ENCODE results near the gene SPRR1B. TPM values are rescaled to one million over a fixed set of nuclear protein-coding genes. Genes with fewer than 3 reads are reported as not detected.
"Not testable (repeated sequence)": the region's sequence is repeated elsewhere in the genome, so short reads cannot be mapped to it uniquely, and the experiment has no call there.

SPRR1B gene
- polyA plus RNA-seq, 1 experiment: not detected

- POLR2A ChIA-PET: no interaction called here
- peaks cover 3% of the 10 kb centered on the region for H3K9me3 ChIP-seq (ENCODE audit: control insufficient read depth, insufficient read depth, low read length)
- no peak for TF ChIP-seq CTCF (IDR thresholded peaks at IDR 0.05; ENCODE audit: low read depth, low read length)
- DNase-seq (ENCODE audit: low read depth, low spot score): no peak
- CTCF ChIA-PET: no interaction called here
- no peak overlapping the region for H3K27ac ChIP-seq (ENCODE audit: low read depth, low read length)
- no peaks in the 10 kb centered on the region for H3K27me3 ChIP-seq (ENCODE audit: control insufficient read depth, insufficient read depth, low read length)
- no peak overlapping the region for H3K4me3 ChIP-seq (ENCODE audit: low read depth, low read length)
Observed at GRCh38 chr1:152999818-153000217, 31.2 kb upstream of the SPRR1B start.

GRCh38 chr1:153000294-153000693 lies 30.7 kb upstream of the SPRR1B start:
- no peak overlapping the region for H3K27ac ChIP-seq (ENCODE audit: low read depth, low read length)
- H3K27me3 ChIP-seq (ENCODE audit: control insufficient read depth, insufficient read depth, low read length): no peaks in the 10 kb centered on the region
- peaks cover 3% of the 10 kb centered on the region for H3K9me3 ChIP-seq (ENCODE audit: control insufficient read depth, insufficient read depth, low read length)
- H3K4me3 ChIP-seq (ENCODE audit: low read depth, low read length): no peak overlapping the region
- DNase-seq (ENCODE audit: low read depth, low spot score): no peak
- CTCF ChIA-PET: no interaction called here
- POLR2A ChIA-PET: no interaction called here
- TF ChIP-seq CTCF (IDR thresholded peaks at IDR 0.05; ENCODE audit: low read depth, low read length): no peak

- CTCF ChIA-PET: no interaction called here
- no peak within 1 kb of the TSS for H3K27ac ChIP-seq (ENCODE audit: low read depth, low read length)
Observed at GRCh38 chr1:153001382-153001781, 29.6 kb upstream of the SPRR1B start, which contains the start of gene SPRR3. Gene SPRR3, plus strand, starts transcription at chr1:153001749. Its CDS starts 1,272 bp downstream, at chr1:153003021.

GRCh38 chr1:153011235-153011758 lies 19.7 kb upstream of the SPRR1B start:
- H3K27ac ChIP-seq (ENCODE audit: low read depth, low read length); DNase-seq (ENCODE audit: low read depth, low spot score); POLR2A ChIA-PET; CTCF ChIA-PET; H3K9me3 ChIP-seq (ENCODE audit: control insufficient read depth, insufficient read depth, low read length); H3K4me3 ChIP-seq (ENCODE audit: low read depth, low read length); H3K27me3 ChIP-seq (ENCODE audit: control insufficient read depth, insufficient read depth, low read length): not testable (repeated sequence)

More at GRCh38 chr1:153001382-153001781, 29.6 kb upstream of the SPRR1B start, which contains the start of gene SPRR3:
- Histone ChIP-seq H3K27me3 (ENCODE audit: control insufficient read depth, insufficient read depth, low read length) (no peaks in the 10 kb centered on the region), H3K4me3 (ENCODE audit: low read depth, low read length) (no peak within 1 kb of the TSS), H3K9me3 (ENCODE audit: control insufficient read depth, insufficient read depth, low read length) (peaks cover 3% of the 10 kb centered on the region)
- DNase-seq (ENCODE audit: low read depth, low spot score): no peak
- no peak for TF ChIP-seq CTCF (IDR thresholded peaks at IDR 0.05; ENCODE audit: low read depth, low read length)
- POLR2A ChIA-PET: no interaction called here

GRCh38 chr1:153021829-153022228 lies 9.2 kb upstream of the SPRR1B start:
- CTCF ChIA-PET; H3K27ac ChIP-seq (ENCODE audit: low read depth, low read length); H3K9me3 ChIP-seq (ENCODE audit: control insufficient read depth, insufficient read depth, low read length); DNase-seq (ENCODE audit: low read depth, low spot score); H3K4me3 ChIP-seq (ENCODE audit: low read depth, low read length); H3K27me3 ChIP-seq (ENCODE audit: control insufficient read depth, insufficient read depth, low read length); POLR2A ChIA-PET: not testable (repeated sequence)

- H3K4me3 ChIP-seq (ENCODE audit: low read depth, low read length); POLR2A ChIA-PET; DNase-seq (ENCODE audit: low read depth, low spot score); H3K27me3 ChIP-seq (ENCODE audit: control insufficient read depth, insufficient read depth, low read length); CTCF ChIA-PET; H3K9me3 ChIP-seq (ENCODE audit: control insufficient read depth, insufficient read depth, low read length); H3K27ac ChIP-seq (ENCODE audit: low read depth, low read length): not testable (repeated sequence)
Observed at GRCh38 chr1:153022340-153022739, 8.7 kb upstream of the SPRR1B start.

All from AG04450 (cell line).